Tibial artery (tissue), 4 donors: Measurements from ENCODE around the gene GAL3ST3.
A peak's percentile ranks its signal among the peaks of the same experiment; 100 is the strongest.

ENCODE experiments used
- DNase-seq, 2 donors: peaks; one replicate each; pipeline ENCODE4 v3.0.0-alpha.2; 2019
- H3K27ac ChIP-seq, 2 donors: fragments of 200-600 bp; sonication (generic) in 1 of 2; 1 replicate in 1 of 2; 2 replicates in 1 of 2; pipeline ENCODE4 v1.5.1; 2018 to 2019; ENCODE audit warnings: mild to moderate bottlenecking in 1 of 2
- H3K27me3 ChIP-seq, 2 donors: fragments of 200-600 bp; sonication (generic) in 1 of 2; one replicate each; pipeline versions ENCODE4 v1.5.1 to v1.6.0; 2016 to 2019
- H3K36me3 ChIP-seq, 3 donors: fragments of 200-600 bp; sonication (generic) in 2 of 3; one replicate each; pipeline ENCODE4 v1.5.1; 2016 to 2019; ENCODE audit warnings: mild to moderate bottlenecking in 2 of 3
- H3K4me1 ChIP-seq, 4 donors: fragments of 200-600 bp; sonication (generic) in 2 of 4; 1 replicate in 3 of 4; 2 replicates in 1 of 4; pipeline ENCODE4 v1.5.1; 2016 to 2019
- H3K4me3 ChIP-seq, 2 donors: fragments of 200-600 bp; sonication (generic) in 1 of 2; 1 replicate in 1 of 2; 2 replicates in 1 of 2; pipeline ENCODE4 v1.5.1; 2018 to 2019; ENCODE audit warnings: mild to moderate bottlenecking in 2 of 2
- H3K9me3 ChIP-seq, 3 donors: fragments of 200-600 bp; sonication (generic) in 1 of 3; one replicate each; pipeline ENCODE4 v1.5.1; 2016 to 2019
- CTCF ChIP-seq, 2 experiments: fragments of 200-600 bp in 1 of 2; fragments of 450-650 bp in 1 of 2; IDR thresholded peaks; one replicate each; pipeline ENCODE4 v1.5.1; 2017 to 2019; ENCODE audit warnings: antibody characterized with exemption in 2 of 2, mild to moderate bottlenecking in 1 of 2, moderate library complexity in 1 of 2
- intact Hi-C: fragments of 100-400 bp; cut with DNase I; formaldehyde crosslinking; loops from one replicate; pipeline ENCODE4 v1.15.0; 2023; ENCODE audit warnings: low total_unique reads

The GAL3ST3 gene

GRCh38 chr11:66046901-66047300 lies 2.1 kb downstream of the GAL3ST3 start:
- no peaks in the 10 kb centered on the region for H3K36me3 ChIP-seq
- H3K9me3 ChIP-seq: no peaks in the 10 kb centered on the region
- no peak overlapping the region for H3K27ac ChIP-seq
- no peak for DNase-seq
- no peak overlapping the region for H3K4me3 ChIP-seq
- H3K4me1 ChIP-seq: peaks cover 0 to 32% (median 25%) of the 10 kb centered on the region in 4 donors
- intact Hi-C loops: no loop called here
- no peak for TF ChIP-seq CTCF (IDR thresholded peaks at IDR 0.05)
- peaks cover 0 to 11% of the 10 kb centered on the region in 2 donors for H3K27me3 ChIP-seq

- no peak overlapping the region for H3K27ac ChIP-seq
- no peak overlapping the region for H3K4me3 ChIP-seq
- intact Hi-C loops: no loop called here
- H3K4me1 ChIP-seq: peaks cover 0 to 26% (median 19%) of the 10 kb centered on the region in 4 donors
- H3K27me3 ChIP-seq: peaks cover 0 to 11% of the 10 kb centered on the region in 2 donors
- DNase-seq: peak; percentile 54 to 78
- peak; percentile 78 to 87 for TF ChIP-seq CTCF (IDR thresholded peaks at IDR 0.05)
- H3K9me3 ChIP-seq: no peaks in the 10 kb centered on the region
- H3K36me3 ChIP-seq: no peaks in the 10 kb centered on the region
Measured at GRCh38 chr11:66045177-66045639, 3.8 kb downstream of the GAL3ST3 start.

- H3K27ac ChIP-seq: no peak overlapping the region
- peaks cover 0 to 11% of the 10 kb centered on the region in 2 donors for H3K27me3 ChIP-seq
- no peaks in the 10 kb centered on the region for H3K9me3 ChIP-seq
- H3K36me3 ChIP-seq: no peaks in the 10 kb centered on the region
- H3K4me3 ChIP-seq: no peak overlapping the region
- intact Hi-C loops: no loop called here
- peaks cover 0 to 26% (median 19%) of the 10 kb centered on the region in 4 donors for H3K4me1 ChIP-seq
- no peak for TF ChIP-seq CTCF (IDR thresholded peaks at IDR 0.05)
- no peak for DNase-seq
Measured at GRCh38 chr11:66044757-66045156, 4.2 kb downstream of the GAL3ST3 start.

GRCh38 chr11:66042996-66043906 lies 5.7 kb downstream of the GAL3ST3 start:
- TF ChIP-seq CTCF (IDR thresholded peaks at IDR 0.05): no peak
- intact Hi-C loops: no loop called here
- Histone ChIP-seq H3K9me3 (no peaks in the 10 kb centered on the region), H3K27ac (no peak overlapping the region), H3K27me3 (no peaks in the 10 kb centered on the region), H3K36me3 (no peaks in the 10 kb centered on the region), H3K4me1 (peaks cover 0 to 13% (median 11%) of the 10 kb centered on the region in 4 donors), H3K4me3 (no peak overlapping the region)
- DNase-seq: no peak

GRCh38 chr11:66042227-66042995 lies 6.5 kb downstream of the GAL3ST3 start:
- intact Hi-C loops: no loop called here
- no peak for DNase-seq
- no peak for TF ChIP-seq CTCF (IDR thresholded peaks at IDR 0.05)
- Histone ChIP-seq H3K27ac (no peak overlapping the region), H3K4me1 (peaks cover 0 to 9% (median 6%) of the 10 kb centered on the region in 4 donors), H3K27me3 (no peaks in the 10 kb centered on the region), H3K36me3 (no peaks in the 10 kb centered on the region), H3K9me3 (no peaks in the 10 kb centered on the region), H3K4me3 (no peak overlapping the region)
